ENCODE measurements around the gene DOHH.

Gene DOHH

DNA sequence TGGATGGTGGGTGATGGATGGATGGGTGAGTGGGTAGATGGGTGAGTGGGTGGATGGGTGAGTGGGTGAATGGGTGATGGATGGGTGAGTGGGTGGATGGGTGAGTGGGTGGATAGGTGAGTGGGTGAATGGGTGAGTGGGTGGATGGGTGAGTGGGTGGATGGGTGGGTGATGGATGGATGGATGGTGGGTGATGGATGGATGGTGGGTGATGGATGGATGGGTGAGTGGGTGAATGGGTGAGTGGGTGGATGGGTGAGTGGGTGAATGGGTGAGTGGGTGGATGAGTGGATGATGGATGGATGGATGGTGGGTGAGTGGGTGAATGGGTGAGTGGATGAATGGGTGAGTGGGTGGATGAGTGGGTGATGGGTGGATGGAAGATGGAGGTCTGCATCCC is 23.0 kb downstream of the DOHH start:
- no peak for DNase-seq

DNA sequence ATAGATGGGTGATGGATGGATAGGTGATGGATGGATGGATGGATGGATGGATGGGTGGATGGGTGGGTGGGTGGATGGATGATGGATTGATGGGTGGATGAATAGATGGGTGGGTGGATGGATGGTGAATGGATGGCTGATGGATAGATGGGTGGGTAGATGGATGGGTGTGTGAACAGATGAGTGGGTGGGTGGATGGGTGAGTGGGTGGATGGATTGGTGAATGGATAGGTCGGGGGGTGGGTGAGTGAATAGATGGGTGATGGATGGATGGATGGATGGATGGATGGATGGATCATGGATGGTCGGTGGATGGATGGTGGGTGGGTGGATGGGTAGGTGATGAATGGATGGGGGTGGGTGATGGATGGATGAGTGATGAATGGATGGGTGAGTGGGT is 23.6 kb downstream of the DOHH start:
- DNase-seq = no peak

DNA sequence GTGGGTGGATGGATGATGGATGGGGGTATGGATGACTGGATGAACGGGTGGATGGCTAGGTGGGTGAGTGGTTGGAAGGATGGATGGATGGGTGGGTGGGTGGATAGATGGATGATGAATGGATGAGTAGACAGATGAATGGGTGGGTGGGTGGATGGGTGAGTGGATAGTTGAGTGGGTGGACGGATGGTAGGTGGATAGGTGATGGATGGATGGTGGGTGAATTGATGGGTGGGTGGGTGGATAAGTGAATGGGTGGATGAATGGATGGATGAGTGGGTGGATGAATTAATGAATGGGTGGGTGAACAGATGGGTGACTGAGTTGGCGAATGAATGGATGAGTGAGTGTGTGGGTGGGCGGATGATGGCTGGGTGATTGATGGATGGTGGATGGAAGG is 25.0 kb downstream of the DOHH start:
- DNase-seq = no peak

DNA sequence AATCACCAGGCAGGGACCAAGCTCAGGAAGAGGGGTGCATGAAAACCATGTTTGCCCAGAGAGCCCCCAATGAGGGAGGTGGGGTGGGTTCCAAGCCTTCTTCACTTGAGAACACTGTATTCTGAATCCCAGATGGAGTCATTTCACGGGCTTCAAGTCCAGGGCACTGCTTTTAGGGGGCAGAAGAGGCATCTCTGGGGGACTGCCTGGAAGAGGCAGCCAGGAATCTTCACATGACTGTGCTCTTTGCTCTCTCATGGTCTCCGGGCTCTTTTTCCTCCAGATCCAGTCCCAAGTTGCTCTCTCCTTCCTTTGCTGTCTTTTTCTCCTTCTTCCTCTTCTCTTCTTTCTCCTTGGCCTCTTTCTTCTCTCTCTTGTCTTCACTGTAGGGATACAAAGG is 25.9 kb downstream of the DOHH start:
- no peak for DNase-seq

DNA sequence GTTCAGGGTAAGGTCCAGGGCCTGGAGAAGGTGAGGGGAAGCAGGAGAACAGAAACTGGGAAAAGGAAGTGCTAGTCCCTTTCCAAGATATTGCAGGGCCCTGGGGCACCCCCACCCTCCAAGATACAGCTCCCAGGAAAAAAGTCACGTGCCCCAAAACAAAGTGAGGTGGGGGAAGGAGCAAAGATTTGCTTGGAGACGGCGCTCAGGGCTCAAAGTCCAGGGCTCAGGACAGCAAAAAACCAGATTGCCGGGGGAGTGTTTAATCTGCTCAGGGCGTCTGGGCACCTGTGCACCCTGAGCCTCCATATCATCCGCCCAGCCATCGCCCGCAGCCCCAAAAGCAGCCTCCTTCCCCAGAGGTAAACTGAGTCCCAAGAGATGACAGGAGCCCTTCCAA is 26.5 kb downstream of the DOHH start:
- no peak for DNase-seq

DNA sequence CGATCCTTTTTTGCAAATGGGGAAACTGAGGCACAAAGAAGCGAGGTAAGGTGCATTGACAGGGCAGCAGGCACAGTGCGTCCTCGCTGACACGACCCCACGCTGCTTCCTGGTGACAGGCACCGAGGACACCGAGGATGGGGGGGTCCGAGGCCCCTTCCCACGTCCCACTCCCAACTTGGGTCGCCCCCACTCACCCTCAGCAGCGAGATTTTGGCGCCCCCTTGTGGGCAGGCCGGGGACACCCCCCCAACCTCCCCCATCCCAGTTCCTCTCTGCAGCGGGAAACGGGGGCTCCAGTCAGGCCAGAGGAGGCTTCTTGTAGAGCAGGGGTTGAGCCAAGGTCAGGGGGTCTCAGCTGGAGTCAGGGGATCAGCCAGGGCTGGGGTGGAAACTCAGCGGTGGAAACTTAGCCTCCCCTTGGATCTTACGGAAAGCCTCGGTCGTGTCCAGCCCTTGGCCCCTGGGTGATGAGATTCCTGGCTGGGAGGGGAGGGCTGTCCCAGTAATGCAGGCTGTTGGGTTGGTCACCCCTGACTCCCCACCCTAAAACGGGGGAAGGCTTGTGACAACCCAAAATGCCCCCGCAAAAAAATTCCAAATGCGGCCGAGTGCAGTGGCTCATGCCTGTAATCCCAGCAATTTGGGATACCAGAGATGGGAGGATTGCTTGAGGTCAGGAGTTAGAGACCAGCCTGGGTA is 28.4 kb downstream of the DOHH start:
- peak; percentile 50 to 63 for DNase-seq

DNA sequence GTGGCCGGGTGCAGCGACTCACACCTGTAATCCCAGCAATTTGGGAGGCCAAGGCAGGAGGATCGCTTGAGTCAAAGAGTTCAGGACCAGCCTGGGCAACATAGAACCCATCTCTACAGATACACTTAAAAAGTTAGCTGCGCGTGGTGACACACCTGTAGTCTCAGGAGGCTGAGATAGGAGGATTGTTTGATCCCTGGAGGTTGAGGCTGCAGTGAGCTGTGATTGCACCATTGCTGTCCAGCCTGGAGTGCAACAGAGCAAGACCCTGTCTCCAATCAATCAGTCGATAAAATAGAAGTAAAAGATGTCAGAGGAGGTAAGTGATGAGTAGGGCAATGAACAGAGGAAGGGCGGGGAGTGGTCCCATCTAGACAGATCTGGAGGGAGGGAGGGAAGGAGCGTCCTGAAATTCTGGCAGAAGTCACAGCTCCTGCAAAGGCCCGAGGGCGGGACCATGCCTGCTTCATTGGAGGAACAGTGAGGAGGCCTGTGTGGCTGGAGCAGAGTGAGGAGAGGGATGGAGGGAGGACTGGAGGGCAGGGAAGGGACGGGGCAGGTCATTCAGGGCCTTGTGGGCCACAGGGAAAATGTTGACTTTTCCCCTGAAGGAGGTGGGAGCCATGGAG is 29.9 kb downstream of the DOHH start:
- no peak for DNase-seq

DNA sequence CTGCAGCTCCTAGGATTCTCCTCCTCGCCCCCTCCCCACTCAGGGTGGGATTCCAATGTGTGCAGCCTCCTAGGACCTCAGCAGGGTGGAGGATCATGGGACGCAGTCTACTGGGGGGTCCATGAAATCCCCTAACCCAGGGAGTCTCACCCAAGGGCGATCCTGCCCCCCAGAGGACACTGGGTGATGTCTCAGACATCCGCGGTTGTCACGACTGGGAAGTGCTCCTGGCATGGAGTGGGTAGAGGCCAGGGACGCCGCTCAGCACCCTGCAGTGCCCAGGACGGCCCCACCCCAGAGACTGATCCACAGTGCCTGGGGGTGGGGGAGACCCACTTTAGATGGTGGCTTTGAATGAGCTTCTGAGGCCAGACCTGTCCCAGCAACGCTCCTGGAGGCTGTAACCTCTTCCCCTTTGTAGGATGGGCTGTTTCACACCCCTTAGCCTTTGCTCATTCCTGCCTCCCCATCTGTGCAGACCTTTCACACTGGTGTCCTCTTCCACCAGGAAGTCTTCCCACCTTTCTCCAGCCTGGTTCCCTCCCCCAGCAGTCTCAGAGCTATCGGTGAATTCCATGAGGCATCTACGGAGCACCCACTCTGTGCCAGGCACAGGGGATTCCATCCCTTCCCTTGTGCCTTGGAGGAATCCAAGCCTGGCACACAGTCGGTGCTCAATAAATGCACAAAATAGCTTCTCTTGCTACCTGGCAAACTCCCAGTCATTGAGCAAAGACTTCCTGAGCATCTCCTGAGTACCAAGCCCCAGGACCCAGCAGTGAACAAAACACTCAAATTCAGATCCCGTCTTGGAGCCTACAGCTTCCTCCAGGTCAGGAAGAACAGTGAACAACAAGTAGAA is 30.6 kb downstream of the DOHH start:
- no peak for DNase-seq

DNA sequence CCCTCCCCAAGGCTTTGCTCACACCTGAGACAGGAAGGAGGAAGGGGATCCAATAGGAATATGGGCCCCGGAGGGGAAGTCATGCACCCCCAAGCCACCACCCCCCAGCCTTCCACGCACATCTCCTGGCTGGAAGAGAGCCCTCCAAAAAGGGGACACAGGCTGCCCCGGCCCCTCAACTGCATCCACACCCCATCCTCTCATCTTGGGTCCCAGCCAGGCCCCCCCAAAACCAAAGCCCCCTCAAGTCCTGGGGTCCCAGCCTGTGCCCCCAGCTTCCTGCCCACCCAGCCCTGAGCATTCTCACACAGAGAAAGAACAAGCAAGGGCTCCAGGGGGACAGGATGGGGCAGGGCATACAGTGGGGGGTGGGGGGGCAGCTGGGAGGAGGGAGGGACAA is 32.3 kb downstream of the DOHH start:
- DNase-seq = no peak

DNA sequence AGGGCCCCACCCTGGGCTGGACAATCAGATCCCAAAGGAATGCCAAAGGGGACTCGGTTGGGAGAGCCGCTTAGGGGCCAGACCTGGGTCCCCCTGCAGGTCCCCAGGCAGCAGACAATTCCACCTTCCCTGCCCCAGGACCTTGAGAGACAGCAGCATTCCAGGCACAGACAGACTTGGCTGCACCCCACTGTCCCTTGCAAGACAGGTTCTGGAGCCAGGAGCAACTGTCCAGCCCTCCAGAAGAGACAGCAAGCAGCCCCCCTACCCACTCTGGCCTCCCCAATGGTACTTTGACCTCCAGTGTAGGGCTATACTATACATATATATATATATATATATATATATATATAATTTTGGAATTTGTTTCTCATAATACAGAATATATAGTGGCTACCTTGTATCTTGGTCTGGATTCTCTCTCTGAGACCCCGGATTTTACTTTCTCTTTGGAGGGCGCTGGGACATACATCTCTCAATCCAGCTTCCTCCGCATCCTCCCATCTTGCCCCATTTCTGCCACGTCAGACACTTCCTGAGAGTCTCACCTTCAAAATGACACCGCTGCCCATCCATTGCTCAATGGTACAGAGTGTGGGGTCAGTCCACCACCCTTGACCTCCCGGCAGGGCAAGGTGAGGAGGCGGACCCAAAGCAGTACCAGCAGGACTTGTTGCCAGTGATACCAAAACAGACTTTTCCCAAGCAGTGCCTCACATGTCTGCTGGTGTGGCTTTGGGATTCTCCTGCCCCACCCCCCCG is 32.9 kb downstream of the DOHH start:
- no peak for DNase-seq

DNA sequence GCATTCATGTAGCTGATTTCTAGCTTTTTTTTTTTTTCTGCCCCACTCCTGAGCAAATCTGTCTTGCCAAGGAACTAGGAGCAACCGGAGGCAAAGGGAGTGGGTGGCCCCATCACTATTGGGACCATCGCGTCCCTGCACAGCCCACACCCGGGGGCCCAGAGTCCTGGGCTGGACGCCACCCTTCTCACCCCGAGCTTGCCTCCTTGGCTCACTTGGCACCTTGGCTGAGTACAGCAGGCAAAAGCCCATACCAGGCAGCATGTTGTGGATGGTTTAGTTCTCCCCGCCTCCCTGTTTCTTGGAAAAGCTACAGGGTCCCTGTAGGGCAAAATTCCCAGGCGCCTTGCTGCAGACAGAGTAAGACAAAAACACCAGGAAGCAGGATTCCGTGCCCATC is 33.8 kb downstream of the DOHH start:
- no peak for DNase-seq

DNA sequence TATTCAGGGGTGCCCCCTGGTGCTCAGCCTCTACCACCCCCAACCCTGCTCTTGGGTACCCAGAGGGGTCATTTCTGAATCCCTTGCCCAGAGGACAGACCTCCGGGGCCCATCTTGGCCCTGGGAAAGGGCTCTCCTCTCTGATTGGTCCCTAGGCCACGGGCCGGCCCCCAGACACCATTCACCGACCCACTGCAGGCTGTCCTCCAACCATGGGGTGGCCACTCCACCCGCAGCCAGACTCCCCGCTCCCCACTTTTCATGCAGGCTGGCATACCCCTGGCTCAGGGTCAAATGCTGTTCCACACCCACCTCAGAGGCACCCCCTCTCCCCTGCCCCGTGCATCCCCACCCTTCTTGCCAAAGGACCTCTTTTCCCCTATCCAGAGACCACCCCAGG is 34.9 kb downstream of the DOHH start:
- DNase-seq = no peak

DNA sequence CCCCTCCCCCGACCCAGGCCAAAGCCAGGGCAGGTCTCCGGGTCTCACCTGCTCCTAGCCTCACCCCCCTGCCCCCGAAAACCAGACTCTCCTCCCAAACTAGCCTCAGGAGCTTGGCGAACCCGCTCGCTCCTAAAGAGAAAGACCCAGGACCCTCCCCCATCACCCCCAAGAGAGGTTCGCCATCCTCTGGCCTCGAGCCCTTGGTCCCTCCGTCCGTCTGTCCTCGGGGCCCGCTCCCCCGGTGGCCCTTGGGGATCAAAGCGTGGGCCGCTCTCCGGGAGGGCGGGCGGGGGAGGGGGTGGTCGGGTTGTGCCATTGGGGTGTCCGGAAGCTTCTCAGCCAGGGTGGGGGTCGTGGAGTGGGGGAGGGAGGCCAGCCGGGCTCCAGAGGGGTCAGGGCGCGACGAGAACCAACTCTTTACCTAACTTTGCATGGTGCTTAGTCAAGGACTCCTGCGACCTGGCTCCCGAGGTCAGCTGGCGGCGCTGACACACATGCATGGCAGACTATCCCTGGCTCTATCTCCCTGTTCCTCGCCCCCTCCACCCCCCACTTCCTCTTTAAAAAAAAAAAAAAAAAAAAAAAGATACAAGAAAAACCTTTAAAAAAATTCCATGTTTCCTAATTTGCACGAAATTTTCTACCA is 35.8 kb downstream of the DOHH start:
- no peak for DNase-seq

DNA sequence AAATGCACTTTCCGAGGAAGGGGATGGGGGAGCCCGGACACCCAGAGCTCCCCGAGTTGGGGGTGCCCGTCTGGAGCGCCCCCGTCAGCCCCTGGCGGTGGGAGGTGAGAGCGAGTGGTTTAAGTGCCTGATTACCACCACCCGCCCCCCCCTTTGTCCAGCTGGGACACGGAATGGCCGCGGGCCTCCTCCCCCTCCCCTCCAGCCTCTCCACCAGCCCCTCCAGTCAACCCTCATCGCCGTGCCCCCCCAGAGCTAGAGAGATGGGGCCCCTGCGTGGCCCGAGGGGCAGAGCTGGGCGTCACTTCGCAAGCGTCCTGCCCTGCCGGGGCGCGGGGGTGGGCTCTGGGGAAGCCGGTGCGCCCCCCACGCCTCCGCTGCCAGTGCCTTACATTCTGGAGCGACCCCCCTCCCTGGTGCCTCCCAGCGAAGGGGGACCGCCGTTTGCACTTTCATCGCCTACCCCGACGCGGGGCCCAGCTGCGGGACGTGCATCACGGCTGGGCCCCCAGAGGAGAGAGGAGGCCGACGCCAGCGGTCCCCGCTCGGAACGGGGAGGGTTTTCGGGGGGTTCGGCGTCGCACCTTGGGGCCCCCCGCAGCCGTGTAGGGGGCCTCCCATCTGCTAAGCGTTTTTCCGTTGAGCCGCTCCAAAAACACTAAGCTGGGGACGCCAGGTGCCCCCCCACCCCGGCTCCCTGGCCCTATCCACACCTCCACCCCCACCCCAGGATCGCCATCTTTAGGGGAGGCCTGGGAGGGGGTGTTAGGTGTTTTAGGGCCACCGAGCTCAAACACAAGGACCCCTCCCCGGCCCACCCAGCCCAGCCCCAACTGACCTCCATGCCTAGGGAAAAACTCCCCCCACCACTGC is 36.5 kb downstream of the DOHH start:
- DNase-seq = no peak

DNA sequence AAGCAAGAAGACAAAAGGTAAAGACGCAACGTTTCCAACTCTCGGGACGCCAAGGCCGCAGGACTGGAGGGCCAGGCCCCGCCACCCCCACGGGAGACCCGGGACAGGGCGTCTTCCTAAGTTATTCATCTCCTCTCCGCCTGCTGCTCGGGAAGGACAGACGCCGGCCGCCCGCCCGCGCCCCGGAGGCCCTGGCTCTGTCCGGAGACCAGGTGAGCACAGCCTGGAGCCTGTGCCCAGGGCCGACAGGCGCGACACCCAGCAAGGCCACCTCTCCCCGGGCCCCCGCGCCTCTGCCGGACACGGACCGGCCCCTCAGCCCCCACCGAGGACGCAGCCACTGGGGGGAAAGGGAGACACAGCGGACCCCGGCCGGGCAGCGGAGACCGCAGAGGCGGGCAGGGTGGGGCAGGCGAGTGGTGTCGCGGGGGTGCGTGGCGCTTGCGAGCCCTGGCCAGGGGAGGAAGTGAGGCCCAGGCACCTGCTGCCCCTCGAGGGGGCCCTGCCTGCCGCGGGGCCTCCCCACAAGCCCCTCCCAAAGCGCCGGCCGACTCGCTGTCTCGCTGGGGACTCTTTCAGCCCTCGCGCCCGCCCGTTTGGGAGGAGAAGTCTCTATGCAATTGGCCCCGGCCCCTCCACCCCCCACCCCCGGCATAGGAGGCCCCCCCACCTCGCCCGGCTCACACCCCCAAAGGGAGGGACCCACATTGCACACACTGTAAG is 37.3 kb downstream of the DOHH start:
- no peak for DNase-seq

DNA sequence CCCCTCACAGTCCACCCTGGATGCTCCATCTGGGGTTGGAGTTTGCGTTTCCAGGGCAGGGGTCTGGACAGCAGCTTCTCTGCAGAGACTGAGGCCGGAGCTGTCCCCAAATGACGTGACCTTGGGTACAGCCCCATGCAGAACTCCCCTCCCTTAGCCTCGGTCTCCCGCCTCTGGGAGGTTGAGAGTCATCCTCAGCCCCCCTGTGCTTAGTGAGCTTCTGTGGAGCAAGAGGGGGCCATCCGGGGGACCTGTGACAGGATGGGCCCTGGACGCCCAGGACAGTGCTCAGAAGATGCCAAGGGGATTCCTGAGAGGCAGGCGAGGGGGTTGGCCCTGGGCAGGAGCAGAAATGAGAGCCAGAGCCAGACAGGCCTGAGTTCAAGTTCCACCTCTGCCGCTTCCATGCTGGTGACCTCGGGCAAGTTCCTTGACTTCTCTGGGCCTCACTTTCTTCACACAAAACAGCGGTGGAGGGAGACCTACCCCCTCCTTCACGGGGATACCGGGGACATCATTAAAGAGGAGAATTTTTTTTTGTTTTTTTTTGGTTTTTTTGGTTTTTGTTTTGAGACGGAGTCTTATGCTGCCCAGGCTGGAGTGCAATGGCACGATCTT is 40.4 kb downstream of the DOHH start:
- no peak for DNase-seq

DNA sequence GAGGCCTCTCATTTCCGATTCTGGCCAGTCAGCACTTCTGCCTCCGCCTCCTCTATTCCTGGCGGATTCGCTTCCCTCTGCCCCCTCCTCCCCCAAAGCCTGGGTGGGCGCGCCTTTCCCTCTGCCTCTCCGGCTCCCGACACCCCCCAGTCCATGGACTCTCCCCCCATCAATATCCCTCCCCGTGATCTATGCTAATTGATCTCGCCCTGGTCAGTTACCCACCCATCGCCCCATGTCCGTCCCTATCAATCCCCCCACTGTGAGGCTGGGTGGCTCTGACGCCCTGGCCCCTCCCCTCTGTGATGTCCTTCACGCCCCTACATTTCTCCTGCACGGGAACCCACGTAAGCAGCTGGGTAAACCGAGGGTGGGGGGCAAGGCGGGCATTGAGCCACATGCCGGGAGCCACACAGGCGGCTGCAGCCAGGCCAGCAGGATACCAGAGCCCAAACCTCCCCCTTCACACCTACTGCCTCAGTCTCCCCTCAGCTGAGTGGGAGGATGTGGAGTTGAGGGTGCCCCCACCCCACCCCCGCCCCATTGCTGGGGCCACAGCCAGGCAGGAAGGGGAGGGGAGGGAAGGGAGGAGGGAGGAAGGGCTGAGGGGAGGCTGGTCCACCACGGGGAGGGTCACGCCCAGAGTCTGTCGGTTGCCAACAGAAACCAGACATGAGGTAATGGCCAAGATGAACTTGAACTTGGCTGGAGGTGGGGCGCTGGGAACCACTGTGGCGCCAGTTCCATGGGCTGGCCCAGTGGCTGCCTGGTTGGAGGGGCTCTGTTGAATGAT is 41.2 kb downstream of the DOHH start:
- no peak for DNase-seq

DNA sequence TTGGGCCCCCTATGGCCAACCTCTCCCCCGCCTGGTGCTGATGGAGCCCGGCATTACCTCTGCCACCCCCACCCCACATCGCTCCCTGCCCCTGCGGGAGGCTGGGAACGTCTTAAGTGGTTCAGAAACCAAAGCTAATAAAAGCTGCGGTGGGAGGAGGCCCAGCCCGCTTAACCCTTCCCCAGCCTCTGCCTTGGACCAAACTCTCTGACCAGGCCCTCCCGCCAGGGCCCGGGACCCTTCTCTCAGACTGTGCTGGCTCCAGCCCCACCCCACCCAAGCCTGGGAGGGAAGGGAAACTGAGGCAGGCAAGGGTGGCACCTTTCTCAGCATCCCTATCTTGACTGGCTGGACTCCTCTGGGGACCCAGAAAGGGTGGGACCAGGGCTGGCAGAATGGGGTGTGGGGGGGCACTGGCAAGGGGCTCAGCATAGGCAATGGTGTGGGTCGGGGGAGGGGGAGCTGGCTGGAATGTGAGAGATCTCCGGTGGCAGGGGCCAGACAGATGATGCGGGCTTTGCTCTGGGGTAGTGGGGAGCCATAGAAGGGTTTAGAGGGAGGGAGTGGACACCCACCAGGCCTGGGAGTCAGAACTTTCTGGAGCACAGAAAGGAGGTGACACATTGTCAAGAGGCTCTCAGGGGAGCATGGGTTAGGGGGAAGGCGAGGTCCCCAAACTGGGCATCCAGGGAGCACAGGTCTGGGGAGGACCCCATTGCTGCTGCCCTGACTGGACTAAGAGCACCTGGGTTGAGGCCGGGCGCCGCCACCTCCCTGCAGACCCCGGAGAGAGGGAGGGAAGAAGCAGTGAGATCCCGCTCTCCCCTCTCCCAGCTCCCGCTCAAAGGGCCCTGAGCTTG is 42.0 kb downstream of the DOHH start:
- DNase-seq = no peak

Data from activated CD4-positive, alpha-beta T cell treated with anti-CD3 and anti-CD28 coated beads, Interleukin-2, amount 50 U/mL, for 48 hours (primary cell).